Measurements from ENCODE around the gene SORCS2. TPM values are rescaled to one million over a fixed set of nuclear protein-coding genes. Genes with fewer than 3 reads are reported as not detected.

The SORCS2 gene
- total RNA-seq, 1 donor from 2014 or later: under 0.01 TPM

DNA sequence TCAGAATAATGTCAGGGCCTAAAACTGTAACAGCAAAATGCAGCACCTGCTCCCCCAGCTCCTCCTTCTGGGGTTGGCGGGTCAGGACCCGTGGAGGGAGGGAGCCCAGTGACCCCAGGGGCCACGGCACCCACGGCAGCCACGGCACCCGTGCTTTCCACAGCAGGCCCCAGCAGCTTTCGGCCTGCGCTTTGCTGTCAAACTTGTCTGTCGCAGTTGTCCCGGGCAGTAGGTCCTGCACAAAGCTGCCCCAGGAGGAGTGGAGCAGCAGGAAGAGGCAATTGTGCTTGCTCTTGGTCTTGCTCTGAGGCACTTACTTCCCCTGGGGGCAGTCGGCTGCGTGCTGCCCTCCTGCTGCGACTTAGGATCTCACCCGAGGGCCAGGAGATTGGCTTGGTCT, 563.7 kb downstream of the SORCS2 start:
- DNase-seq (ENCODE audit: low read depth in 2 of 2): no peak

DNA sequence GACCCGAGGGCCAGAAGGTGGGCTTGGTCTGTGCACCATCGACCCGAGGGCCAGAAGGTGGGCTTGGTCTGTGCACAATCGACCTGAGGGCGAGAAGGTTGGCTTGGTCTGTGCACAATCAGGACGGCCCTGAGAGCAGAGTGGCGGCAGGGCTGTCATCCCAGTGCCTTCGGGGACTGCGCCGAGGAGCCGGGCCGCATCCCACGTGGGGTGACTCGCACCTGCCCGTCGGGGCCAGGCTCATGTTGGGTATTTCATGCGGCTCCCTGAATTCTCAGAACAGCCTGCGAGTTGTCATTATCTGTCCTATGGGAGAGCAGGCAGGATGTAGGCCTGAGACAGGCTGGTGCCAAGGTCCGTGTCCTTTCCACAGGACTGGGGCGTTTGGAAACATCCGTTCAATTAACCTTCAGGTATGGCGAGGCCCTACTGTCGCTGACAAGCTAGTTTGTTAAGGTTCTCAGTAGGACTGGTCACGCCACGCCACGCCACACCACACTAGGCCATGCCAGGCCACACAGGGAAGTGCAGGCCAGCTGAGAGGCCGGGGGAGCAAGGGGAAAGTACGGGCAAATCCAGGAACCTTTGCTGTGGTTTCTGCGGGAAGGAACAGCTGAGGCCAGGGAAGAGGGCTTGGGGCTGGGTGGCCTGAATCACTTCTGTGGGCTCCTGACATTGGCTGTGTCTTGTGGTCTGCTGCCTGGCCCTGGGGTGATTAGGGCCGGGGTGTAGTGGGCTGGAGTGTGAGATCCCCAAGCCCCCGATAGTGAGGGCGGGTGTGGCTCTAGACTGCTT, 564.4 kb downstream of the SORCS2 start:
- DNase-seq (ENCODE audit: low read depth in 2 of 2): no peak

DNA sequence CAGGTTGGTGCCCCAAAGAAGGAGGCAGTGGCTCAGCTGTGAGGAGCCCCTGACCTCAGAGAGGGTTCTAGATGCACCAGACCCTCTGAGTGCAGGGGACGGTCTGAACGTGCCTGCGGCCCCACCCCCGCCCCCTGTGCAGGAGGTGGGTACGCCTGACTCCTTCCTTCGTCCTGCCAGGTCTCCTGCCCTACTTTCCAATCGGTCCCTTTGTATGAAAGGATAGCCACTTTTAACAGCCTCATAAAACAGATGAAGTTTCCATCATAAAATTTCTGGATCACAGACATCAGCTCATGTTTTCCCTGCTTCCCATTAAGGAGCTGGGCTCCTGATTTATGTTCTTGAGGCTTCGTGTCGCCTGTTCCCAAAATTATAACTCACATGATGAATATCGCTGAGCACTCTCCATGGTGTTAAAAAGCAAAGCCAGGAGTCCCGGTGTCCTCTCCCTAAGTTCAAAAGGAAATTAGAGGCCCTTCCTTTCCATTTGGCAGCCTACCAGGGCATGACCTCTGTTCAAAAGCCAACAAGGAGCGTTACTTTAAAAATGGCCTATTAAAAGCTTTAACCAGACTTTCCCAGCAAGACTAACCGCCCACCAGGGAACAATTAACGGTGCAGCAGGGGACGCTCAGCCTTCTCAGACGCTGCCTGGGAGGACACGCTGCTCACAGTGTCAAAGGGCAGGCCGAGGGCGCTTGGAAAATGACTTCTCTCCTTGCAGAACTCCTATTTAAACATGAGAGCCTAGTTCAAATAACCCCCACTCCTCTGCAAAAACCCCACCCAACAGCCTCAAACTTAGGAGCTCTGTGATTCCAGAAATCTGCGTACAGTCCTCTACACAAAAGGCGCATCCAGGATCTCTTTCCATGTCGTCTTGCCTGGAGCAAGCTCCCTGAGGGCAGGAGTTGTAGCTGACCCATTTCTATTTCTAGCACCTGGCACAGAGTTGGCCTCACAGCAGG, 565.4 kb downstream of the SORCS2 start:
- no peak for DNase-seq (ENCODE audit: low read depth in 2 of 2)

DNA sequence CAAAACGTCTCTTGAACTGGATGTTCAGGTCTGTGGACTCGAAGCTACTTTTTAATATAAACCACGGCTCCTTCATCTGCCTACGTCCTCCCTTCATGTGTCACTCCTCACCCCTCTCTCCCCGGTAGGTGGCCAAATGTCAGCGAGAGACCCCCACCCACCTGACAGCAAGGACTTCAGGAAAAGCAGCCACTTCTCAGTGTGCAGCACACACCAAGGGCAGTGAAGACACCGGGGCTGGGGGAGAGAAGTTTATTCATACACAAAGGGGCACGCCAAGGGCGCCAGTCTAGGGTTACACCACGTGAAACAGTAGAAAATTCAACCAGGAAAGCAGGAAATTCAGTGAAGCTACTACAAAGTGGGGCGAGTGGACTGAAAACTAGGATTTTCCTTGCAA, 566.1 kb downstream of the SORCS2 start:
- DNase-seq (ENCODE audit: low read depth in 2 of 2): no peak

DNA sequence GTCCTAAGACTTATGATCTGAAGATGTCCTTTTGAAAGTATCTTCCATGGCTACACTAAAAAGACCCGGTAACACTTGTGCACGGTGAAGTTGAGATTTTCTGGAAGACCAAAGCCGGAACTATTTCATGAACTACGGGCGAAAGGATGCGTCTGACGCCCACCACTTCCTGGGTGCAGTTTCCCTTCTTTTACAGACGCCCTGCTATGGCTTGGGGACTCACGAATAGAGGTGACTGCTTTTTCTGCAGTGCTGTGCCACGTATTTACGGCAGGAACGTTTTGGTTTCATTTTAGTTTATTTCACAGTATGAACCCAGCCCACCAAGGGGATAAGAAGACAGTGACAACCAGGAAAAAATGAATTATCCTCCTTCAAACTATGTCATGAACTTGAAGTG, 566.9 kb downstream of the SORCS2 start:
- no peak for DNase-seq (ENCODE audit: low read depth in 2 of 2)

DNA sequence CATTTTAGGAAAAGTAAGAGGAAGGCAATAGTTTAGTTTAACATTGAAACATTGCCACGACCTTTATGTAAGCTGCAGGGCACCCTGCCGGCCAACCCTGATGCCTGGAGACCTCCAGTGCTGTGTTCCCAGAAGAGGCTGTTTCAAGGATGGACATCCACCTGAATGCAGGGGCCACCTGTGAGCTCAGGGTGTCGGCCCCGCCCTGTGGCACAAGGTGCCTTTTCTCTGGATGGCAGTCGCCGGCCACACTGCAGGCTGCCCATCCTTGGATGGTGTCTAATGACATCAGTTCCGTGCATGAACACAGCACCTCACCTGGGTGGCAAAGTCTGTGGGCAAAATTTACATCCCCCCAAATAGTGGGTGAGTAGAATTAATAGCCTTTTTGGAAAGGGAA, 567.3 kb downstream of the SORCS2 start:
- no peak for DNase-seq (ENCODE audit: low read depth in 2 of 2)

DNA sequence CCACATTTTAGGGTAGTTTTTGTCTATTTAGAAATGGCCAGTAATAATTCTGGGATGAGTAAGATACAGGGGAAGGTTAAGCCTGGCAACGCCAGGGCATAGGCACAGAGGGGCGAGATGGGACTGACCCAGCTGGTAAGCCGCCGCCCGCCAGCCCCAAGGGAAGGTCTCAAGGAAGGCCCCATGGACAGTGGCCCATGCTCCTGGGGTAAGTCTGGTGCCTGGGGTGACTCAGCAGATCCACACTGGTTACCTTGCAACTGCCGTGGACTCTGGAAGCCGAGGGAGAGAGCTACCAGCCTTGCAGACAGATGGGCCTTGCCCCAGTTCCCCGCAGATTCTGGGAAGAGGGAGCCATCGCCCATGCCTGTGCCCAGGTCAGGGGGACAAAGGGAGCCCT, 567.9 kb downstream of the SORCS2 start:
- DNase-seq (ENCODE audit: low read depth in 2 of 2): no peak

DNA sequence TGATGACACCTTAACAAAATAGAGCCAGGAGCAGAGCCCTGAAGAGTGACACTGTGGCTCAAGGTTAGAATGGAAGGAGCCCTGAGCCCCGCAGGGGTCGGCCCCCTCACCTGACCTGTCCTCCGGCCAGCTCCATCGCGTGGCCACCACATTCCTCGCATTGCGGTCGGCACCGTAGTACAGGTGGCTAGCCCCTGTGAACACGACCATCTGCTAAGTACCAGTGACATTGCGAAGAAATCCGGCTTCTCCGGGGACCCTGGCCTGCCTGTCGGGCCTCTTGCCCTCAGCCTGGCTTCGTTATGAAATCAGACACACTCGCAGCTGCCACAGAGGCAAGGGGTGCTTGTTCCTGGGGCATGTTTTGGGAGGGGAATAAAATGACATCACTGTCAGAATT, 568.4 kb downstream of the SORCS2 start:
- DNase-seq (ENCODE audit: low read depth in 2 of 2): no peak

DNA sequence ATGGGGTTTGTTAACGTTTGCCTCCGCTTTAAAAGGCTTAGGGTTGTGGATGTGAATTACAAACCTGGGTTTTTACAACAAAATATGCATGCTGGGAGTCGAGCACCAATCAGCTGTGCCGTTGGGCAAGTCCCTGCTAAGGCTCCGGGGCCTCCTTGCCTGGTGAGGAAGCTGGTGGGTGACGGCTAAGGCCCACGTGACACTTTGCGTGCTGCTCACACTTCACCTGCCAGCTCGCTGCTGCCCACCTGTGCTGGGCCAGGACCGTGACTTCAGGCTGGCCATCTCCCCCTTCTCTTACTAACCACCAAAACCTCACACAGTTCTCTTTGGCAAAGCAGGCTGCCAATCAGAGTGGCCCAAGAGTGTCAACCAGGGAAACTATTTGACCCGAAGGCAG, 569.0 kb downstream of the SORCS2 start:
- DNase-seq (ENCODE audit: low read depth in 2 of 2): no peak

DNA sequence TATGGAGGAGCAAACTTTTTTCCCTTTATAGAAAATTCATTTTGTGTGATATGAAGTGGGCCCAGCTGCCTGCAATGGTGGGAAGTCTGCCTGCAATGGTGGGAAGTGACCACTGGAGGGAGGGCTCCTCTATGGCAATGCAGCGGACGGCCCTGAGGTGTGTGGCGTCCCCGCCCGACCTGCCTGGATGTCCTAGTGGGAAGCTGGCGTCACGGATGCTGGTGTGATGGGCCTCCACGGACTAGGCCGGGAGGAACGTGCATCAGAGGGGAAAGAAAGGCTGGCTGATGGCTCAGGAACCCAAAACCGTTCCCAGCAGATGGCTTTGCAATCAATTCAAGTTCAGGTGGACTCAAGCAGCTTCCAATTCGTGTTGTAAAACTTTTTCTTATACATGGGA, 569.4 kb downstream of the SORCS2 start:
- DNase-seq (ENCODE audit: low read depth in 2 of 2): peak; percentile 43 to 77

DNA sequence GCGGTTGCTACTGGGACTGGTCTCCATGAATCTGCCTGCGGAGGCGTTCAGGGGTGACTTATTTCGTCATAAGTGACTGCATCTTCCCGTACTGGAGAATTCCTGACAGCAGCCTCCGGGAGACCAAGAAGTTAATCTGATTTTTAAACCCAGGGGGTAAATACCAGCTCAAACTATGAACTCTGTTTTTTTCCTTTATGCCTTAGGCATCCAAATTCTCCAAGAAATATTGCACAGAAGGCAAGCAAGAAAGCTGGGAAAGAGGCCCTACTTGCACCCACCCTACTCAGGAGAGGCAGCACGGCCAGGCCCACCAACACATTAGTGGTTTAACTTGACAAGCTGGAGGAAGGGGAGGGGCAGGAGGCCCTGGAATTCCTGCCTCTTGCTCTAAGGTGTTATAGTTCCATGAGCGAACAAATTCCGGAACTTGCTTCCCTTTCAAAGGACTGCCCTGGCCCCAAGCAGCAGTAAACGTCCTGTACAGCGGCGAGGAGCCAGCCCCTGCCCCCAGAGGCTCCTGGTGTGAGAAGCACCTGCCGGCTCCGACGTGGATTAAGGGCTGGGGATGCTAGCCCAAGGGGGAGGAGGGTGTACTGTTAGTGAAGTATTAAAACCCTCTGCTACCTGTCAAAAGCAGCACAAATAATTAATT, 570.2 kb downstream of the SORCS2 start:
- no peak for DNase-seq (ENCODE audit: low read depth in 2 of 2)

DNA sequence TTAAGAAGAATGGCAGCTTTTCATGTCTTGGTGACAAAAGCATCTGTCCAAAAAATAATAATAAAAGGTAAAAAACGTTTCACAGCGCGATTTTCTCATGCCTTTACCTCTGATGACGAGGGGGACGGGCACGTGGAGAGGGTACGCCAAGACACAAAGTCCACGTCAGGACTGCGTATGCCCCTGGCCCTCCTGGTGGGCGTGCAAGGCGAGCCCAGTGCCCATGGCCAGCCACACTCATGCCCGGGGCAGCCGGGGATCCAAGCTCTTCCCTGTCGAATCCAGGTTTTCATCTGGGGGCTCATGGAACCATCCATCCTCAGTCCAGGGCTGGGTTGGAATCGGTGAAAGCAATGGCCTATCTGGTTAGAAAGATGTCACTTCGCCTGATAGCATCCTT, 570.8 kb downstream of the SORCS2 start:
- DNase-seq (ENCODE audit: low read depth in 2 of 2): no peak

DNA sequence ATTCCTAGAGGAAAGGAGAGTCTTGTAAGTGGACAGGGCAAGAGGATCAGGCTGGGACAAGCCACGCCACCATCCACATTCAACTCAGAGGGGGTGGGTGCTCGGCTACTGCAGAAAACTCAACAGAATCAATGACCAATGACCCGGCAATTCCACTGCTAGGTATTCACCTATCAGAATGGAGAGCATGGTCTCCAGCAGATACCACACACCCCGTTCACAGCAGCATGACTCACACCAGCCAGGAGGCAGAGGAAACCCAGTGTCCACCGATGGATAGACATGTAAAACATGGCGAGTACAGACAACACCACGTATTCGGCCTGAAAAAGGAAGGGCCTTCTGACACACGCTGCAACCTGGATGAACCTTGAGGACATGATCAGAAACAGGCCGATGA, 571.5 kb downstream of the SORCS2 start:
- peak in 1 of 2 donors; percentile 67 for DNase-seq (ENCODE audit: low read depth in 2 of 2)

DNA sequence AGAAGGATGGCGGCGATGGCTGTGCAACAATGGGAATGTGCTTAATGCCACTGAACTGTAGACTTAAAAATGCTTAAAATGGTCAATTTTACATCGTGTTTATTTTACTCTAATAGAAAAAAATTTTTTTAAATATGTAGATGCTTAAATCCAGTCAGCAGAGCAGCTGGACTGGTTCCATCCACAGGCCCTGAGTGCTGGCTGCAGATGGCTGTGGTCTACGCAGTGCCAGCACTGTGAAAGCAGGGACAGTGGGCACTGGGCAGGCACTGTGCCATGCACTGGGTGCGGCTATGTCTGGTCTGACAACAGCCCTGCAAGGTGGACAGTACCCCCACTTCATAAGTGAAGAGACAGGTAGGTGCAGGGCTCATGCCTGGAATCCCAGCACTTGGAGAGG, 572.1 kb downstream of the SORCS2 start:
- no peak for DNase-seq (ENCODE audit: low read depth in 2 of 2)

DNA sequence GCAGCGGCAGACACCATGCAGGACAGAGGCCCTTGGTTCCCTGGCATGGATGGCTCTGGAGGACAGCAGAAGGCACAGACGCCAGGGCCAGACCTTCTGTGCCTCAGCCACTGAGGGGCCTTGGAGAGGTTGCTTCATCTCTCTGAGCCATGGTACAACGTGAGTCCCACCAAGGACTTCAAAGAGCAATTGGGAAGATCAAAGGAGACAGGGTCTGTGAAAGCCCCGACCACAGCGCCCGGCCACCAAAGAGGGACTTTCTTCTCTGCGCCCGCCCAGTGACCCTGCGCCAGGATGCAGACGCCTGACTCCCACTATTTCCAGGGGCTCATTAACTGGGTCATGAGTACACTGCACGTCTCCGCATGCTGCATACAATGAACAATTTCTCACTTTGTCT, 573.3 kb downstream of the SORCS2 start:
- DNase-seq (ENCODE audit: low read depth in 2 of 2): no peak

DNA sequence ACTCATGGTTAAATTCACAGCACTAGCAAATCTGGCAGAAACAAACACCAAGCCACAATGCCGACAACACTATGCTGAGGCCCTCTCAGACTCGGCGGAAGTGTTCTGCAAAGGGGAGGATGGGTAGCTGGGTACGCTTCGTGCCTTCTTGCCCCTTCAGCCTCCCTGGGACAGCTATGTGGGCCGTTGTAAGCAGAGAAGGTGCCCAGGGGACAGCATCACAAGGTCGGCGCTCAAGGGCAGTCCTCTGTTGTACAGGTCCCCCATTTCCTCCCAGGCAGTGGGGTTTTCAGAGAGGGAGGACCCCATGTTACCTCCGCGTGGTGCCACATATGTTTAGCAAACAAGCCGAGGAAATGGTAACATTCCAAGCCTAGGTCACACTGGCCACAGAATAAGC, 573.7 kb downstream of the SORCS2 start:
- DNase-seq (ENCODE audit: low read depth in 2 of 2): no peak

DNA sequence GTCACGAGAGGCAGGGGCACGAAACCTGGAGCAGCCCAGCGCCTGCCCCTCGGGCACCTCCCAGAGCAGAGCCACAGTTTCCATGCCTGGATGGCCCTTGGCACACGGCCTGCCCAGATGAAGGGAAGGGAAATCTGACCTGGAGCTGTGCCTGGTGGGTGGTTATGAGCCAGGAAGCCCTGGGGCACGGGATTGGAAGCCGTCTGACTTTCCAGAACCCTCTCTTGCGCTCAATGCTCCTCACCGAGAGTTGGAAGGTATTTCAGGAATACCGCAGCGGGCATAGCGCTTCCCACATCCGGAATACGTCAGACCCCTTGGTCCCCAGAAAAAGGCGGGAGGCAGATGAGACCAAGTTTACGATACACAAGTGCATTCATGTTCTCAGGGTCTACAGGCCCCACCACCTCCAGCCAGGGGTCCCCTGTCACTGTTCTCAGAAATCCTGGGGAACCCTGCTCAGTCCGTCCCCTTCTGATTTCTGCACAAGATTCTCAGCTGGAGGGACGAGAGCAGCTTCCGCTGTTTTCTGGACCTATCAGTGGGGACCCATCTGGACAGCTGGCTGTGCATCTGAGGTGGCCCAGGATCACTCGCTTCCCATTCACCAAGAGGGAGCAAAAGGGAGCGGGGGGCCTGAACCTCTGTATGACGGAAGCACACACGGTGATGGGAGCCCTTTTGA, 574.5 kb downstream of the SORCS2 start:
- DNase-seq (ENCODE audit: low read depth in 2 of 2): peak; percentile 31 to 51

DNA sequence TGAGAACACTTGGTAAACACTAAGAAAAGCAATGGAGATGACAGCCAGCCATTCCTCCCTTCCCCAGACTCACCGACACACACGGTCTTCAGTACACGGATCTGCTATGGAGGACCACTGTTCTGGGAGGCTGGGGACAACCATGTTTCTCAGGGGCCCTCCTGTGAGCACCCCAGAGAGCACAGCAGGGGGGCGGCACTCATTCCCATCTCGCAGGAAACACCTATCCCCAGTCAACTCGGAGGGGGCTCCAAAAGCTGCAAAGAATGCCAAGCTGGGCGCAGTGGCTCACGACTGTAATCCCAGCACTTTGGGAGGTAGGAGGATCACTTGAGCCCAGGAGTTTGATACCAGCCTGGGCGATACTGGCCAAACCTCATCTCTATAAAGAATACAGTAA, 575.2 kb downstream of the SORCS2 start:
- no peak for DNase-seq (ENCODE audit: low read depth in 2 of 2)

DNA sequence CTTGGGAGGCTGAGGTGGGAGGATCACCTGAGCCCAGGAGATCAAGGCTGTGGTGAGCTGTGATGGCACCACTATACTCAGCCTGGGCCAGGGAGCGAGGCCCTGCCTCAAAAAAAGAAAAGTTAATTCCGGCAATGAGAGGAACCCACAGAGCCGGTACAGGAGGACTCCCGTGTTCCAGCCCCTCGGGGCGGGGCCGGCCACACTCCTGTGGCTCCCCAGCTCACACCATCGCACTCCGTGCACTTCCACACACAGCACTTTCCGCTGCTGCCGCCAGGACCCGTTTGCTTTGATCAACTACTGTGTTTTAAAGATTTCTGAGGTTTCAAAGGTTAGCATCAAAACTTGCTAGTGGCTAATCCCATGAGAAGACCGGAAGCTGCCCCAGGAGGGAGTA, 575.6 kb downstream of the SORCS2 start:
- DNase-seq (ENCODE audit: low read depth in 2 of 2): no peak

DNA sequence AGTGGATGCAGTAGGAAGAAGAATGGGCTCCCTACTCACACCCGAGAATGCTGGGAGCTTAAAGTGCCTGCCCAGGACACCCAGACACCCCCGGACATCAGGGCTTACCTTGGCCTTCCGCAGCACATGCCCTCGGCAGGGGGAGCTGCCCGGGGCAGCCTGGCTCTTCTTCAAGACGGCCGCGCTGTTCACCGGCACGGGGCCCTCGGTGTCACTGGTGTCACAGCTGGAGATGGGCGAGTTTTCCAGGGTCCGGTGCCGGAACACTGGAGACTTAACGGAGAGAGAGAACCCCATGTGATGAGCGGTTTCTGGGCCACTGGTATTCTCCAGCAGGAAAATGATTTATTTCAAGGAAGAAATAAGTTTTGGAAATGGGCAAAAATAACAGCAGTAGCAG, 576.4 kb downstream of the SORCS2 start:
- no peak for DNase-seq (ENCODE audit: low read depth in 2 of 2)

DNA sequence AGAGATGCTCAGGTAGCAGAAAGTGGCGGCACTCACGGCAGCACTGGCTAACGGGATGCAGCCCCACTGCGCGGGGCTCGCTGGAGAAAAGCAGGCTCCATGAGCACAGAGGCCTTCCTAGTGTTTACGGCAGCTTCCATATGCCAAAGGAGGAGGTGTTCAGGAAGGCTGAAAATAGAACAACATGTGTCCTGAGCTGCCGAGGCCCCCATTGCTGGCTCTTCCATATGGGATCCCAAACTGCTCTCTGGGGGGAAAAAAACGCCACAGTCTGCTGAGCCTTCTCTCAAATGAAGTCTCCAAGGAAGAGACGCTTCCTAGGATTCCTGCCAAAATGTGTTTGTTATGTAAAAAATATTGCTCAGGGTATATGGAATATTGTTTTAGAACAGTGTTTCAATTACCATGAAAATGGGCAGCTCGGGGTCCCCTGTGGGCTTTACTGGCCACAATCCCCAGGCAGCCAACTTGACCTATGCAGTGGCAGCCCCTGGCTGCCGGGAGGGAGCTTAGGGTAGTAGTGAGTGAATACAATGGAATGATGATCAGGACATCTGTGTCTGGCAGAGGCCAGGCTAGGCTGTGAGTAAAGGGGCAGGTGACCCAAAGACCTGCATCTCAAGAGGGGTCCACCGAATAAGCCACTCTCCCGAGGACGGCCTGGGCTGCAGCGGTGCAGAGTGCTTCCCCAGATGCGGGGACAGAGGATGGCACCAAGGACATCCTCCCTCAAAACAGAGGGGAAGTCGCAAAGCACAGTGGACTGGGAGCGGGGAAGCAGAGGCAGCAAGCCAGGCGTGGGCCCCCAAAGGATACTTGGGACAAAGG, 577.3 kb downstream of the SORCS2 start:
- DNase-seq (ENCODE audit: low read depth in 2 of 2): no peak

Data from dermis microvascular lymphatic vessel endothelial cell (primary cell).